ENCODE data around the gene UBXN7. TPM values are rescaled to one million over a fixed set of nuclear protein-coding genes. Genes with fewer than 3 reads are reported as not detected.
"Not testable (repeated sequence)": the region's sequence is repeated elsewhere in the genome, so short reads cannot be mapped to it uniquely, and the experiment has no call there.

The UBXN7 gene, protein sequence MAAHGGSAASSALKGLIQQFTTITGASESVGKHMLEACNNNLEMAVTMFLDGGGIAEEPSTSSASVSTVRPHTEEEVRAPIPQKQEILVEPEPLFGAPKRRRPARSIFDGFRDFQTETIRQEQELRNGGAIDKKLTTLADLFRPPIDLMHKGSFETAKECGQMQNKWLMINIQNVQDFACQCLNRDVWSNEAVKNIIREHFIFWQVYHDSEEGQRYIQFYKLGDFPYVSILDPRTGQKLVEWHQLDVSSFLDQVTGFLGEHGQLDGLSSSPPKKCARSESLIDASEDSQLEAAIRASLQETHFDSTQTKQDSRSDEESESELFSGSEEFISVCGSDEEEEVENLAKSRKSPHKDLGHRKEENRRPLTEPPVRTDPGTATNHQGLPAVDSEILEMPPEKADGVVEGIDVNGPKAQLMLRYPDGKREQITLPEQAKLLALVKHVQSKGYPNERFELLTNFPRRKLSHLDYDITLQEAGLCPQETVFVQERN
- polyA plus RNA-seq: 10 to 100 TPM in 1 of 3 donors, 1 to 10 TPM in 2; 3.8 to 10.9 (median 4.9) TPM

- WGBS, 3 donors: 0% methylated on average over 53 to 67 of the region's 67 CpGs
- no peak within 1 kb of the TSS for H3K27ac ChIP-seq (ENCODE audit: low read depth, low read length)
These were observed at the start of gene UBXN7 for GRCh38 chr3:196432137-196432879. Gene UBXN7, minus strand, starts transcription at chr3:196432427. Its CDS starts 28 bp downstream, at chr3:196432399.

DNA sequence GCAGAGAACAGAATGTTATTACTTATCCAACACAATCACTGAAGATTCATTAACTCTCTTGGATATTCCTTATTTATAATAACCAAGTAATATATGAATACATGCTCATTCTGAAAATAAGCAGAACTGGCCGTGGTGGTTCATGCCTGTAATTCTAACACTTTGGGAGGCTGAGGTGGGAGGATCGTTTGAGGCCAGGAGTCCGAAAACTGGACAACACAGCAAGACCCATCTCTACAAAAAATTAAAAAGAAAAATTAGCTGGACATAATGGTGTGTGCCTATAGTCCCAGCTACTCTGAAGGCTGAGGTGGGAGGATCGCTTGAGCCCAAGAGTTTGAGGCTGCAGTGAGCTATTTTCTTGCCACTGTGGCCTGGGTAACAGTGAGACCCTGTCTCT lies 45.5 kb upstream of the UBXN7 start:
- H3K27ac ChIP-seq (ENCODE audit: low read depth, low read length): no peak overlapping the region
- 97 to 99% (median 98%) methylated on average over 4 of the region's 4 CpGs for WGBS, 3 donors

DNA sequence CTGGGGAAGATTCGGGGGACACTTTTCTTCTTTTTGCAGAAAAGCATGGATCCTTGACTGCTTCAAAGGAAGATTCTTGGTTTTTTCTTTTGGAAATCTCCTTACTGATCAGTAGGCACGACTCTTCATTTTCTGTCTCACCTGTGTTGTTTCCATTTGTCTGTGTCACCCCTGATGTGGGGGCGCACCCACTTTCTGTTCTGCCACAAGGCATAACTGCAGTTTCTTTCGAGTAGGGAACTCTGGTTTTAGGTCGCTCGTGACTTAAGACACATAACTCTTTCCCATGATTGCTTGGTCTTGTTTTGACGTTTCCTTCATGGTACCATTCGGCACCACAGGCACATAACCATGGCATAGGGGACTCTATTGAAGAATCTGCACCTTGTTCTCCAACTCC lies 40.1 kb upstream of the UBXN7 start:
- 88 to 93% (median 92%) methylated on average over 8 of the region's 8 CpGs for WGBS, 3 donors
- no peak overlapping the region for H3K27ac ChIP-seq (ENCODE audit: low read depth, low read length)

DNA sequence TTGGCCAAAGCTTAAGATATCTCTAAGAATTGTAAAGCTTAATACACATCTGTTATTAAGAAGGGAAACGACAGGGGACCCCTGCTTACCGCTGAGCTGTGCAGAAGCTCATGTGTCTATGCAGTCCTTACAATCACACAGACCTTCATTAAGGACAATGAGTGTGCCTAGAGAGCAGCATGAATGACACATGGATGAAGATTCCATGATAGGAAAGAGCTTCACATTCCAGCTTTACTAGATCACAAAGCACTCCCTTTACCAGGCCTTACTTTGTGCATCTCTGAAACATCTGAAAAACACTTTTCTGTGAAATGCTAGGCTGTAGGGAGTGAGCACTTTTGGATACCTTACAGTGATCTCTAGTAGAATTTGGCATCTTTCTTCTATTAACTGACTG lies 39.3 kb upstream of the UBXN7 start:
- WGBS, 3 donors: 86 to 92% (median 87%) methylated on average over 2 of the region's 2 CpGs
- H3K27ac ChIP-seq (ENCODE audit: low read depth, low read length): no peak overlapping the region

DNA sequence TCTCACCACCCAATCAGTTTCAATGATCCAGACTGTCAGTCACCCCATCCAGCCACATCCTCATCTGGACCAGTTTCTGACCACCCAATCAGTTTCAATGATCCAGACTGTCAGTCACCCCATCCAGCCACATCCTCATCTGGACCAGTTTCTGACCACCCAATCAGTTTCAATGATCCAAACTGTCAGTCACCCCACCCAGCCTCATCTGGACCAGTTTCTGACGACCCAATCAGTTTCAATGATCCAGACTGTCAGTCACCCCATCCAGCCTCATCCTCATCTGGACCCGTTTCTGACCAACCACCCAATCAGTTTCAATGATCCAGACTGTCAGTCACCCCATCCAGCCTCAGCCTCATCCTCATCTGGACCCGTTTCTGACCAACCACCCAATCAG lies 38.0 kb upstream of the UBXN7 start:
- H3K27ac ChIP-seq (ENCODE audit: low read depth, low read length): not testable (repeated sequence)
- WGBS, 3 donors: 82 to 98% (median 90%) methylated on average over 3 of the region's 3 CpGs

DNA sequence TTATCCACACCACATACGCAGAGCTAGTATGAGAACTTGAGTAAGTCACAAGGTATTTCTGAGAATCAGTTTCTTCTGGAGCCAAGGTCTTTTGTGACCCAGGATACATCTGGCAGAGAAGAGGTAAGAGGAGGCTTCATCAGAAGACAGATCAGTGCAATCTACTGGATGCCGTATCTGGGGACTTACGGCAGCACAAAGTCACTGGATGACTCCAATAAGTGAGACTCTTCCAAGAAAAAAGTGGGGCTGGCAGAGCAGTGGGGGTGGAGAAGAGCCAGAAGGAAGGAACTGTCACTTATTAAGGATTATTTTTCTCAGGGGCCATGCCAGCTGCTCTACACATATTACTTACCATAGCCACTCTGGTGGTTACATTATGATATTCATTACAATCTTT lies 31.6 kb upstream of the UBXN7 start:
- 90 to 96% (median 90%) methylated on average over 3 of the region's 3 CpGs for WGBS, 3 donors
- no peak overlapping the region for H3K27ac ChIP-seq (ENCODE audit: low read depth, low read length)

DNA sequence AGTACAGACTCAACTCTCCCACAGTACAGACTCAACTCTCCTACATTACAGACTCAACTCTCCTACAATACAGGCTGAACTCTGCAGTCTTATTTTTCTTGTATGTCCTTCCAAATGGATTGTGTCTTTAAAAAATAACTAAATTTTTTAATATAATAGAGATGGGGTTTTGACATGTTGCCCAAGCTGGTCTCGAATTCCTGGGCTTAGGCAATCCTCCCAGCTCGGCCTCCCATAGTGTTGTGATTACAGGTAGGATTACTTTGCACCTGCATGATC lies 31.2 kb upstream of the UBXN7 start:
- H3K27ac ChIP-seq (ENCODE audit: low read depth, low read length): no peak overlapping the region
- WGBS, 3 donors: 89 to 99% (median 92%) methylated on average over 2 of the region's 2 CpGs

GRCh38 chr3:196462680-196463477 lies 30.7 kb upstream of the UBXN7 start:
- H3K27ac ChIP-seq (ENCODE audit: low read depth, low read length): not testable (repeated sequence)
- 93 to 100% (median 98%) methylated on average over 1 of the region's 1 CpG for WGBS, 3 donors

- H3K27ac ChIP-seq (ENCODE audit: low read depth, low read length): no peak overlapping the region
- WGBS, 3 donors: 71 to 77% (median 77%) methylated on average over 4 of the region's 4 CpGs
These were observed 25.8 kb upstream of the UBXN7 start for GRCh38 chr3:196458063-196458462.

GRCh38 chr3:196457470-196457869 lies 25.2 kb upstream of the UBXN7 start:
- H3K27ac ChIP-seq (ENCODE audit: low read depth, low read length): not testable (repeated sequence)
- WGBS, 3 donors: 46 to 84% (median 60%) methylated on average over 6 to 7 of the region's 7 CpGs

GRCh38 chr3:196454935-196455334 lies 22.7 kb upstream of the UBXN7 start:
- no peak overlapping the region for H3K27ac ChIP-seq (ENCODE audit: low read depth, low read length)
- WGBS, 3 donors: 92 to 96% (median 93%) methylated on average over 6 of the region's 6 CpGs

- H3K27ac ChIP-seq (ENCODE audit: low read depth, low read length): not testable (repeated sequence)
- 82 to 98% (median 97%) methylated on average over 7 of the region's 7 CpGs for WGBS, 3 donors
These were observed 13.2 kb upstream of the UBXN7 start for GRCh38 chr3:196445391-196445790.

DNA sequence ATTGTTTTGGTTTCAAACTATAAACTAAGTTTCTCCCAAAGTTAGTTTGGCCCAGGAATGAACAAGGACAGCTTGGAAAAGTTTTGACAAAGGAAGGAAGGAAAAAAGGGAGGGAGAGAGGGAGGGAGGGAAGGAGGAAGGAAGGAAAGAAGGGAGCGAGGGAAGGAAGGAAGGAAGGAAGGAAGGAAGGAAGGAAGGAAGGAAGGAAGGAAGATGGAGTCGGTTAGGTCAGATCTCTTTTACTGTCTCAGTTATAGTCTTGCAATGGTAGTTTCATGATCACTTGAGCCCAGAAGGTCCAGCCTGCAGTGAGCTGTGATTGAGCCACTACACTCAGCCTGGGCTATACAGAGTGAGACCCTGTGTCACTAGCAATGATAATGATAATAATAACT lies 12.3 kb upstream of the UBXN7 start:
- H3K27ac ChIP-seq (ENCODE audit: low read depth, low read length): no peak overlapping the region
- 28 to 57% (median 28%) methylated on average over 2 of the region's 2 CpGs for WGBS, 3 donors

GRCh38 chr3:196440696-196441095 lies 8.5 kb upstream of the UBXN7 start:
- H3K27ac ChIP-seq (ENCODE audit: low read depth, low read length): no peak overlapping the region
- 63 to 68% (median 65%) methylated on average over 3 of the region's 3 CpGs for WGBS, 3 donors

DNA sequence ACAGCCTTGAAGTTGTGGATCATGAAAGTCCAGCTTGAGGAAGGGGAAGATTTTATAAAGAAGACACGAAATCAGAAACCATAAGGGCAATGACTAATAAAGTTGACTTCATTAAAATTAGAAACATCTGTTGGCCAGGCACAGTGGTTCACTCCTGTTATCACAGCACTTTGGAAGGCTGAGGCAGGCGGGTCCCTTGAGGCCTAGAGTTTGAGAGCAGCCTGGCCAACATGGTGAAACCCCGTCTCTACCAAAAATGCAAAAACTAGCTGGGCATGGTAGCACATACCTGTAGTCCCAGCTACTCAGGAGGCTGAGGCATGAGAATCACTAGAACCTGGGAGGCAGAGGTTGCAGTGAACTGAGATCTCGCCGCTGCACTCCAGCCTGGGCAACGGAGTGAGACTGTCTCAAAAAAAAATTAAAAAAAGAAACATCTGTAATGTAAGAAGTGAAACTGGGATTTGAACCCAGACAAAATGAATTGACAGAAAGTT lies 7.9 kb upstream of the UBXN7 start:
- 64 to 88% (median 67%) methylated on average over 6 of the region's 6 CpGs for WGBS, 3 donors

DNA sequence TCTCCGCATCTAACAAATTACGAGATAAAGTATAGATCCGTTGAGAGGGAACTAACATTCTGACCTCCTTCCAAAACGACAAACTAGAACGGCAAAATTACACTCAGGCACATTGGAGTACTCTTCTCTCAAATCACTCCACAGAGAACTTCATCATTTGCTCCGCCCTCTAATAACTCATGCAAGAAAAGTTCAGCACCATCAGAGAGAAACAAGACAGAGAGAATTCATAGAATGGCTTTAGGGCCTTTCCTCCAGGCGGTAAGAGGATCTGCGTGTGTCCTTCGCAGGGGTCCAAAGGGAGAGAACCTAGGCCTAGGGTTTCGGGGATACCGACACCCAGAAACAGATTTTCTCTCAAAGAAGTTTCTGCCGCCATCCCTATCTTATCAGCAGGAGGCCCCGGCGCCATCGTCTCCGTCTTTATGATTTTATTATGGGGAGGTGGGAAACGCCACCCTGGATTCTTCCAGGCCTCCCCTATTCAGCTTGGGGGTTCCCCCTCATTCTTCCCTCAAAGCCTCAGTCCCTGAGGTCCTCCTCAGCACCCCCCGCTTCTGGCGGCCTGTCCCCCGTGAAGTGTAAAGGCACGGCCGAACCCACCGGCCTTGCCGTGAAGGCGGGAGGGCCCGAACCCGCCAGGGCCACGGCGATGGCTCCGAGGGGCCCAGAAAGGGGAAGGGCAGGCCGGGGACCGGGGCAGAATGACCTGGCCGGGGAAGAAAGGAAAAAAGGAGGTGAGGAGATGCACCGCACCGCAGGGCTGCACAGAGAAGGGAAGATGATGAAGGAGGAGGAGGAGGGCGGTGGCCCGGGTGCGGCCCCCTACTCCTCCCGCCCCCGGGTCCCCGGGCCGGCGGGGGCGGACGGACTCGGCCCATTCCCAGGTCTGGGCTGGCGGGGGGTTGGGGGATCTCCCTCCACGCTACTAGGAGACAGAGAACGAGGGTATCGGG lies 768 bp downstream of the UBXN7 start:
- 0 to 2% (median 1%) methylated on average over 36 to 50 of the region's 50 CpGs for WGBS, 3 donors
- H3K27ac ChIP-seq (ENCODE audit: low read depth, low read length): no peak overlapping the region

More for the DNA sequence above, 7.9 kb upstream of the UBXN7 start:
- H3K27ac ChIP-seq (ENCODE audit: low read depth, low read length): no peak overlapping the region

DNA sequence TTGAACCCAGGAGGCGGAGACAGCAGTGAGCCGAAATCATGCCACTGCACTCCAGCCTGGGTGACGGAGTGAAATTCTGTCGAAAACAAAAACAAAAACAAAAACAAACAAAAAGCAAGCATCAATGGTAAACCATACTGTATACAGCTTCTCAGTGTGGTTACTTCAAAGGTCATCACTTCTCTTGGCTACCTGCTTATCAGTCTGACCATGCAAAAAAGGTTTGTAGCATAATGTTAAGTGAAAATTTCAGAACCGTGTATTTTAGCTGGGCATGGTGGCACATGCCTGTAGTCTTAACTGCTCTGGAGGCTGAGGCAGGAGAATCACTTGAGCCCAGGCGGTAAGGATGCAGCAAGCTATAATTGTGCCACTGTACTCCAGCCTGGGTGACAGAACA lies 4.2 kb downstream of the UBXN7 start:
- WGBS, 3 donors: 75 to 92% (median 87%) methylated on average over 6 of the region's 6 CpGs
- H3K27ac ChIP-seq (ENCODE audit: low read depth, low read length): no peak overlapping the region

DNA sequence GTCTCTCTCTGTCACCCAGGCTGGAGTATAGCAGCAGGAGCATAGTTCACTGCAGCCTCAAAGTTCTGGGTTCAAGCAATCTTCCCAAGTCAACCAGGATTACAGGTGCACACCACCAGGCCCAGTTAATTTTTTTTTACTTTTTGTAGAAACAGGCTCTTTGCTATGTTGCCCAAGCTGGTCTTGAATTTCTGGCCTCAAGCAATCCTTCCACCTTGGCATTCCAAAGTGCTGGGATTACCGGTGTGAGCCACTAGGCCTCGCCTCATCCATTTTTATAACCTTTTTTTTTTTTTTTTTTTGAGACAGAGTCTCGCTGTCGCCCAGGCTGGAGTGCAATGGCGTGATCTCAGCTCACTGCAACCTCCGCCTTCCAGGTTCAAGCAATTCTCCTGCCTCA lies 7.8 kb downstream of the UBXN7 start:
- H3K27ac ChIP-seq (ENCODE audit: low read depth, low read length): not testable (repeated sequence)
- WGBS, 3 donors: 96 to 100% (median 100%) methylated on average over 3 to 6 of the region's 6 CpGs
